Right kidney (tissue), 1 donor: ENCODE data around the gene ZP1.
"Not testable (repeated sequence)": the region's sequence is repeated elsewhere in the genome, so short reads cannot be mapped to it uniquely, and the experiment has no call there.

Experiments
- DNase-seq: peaks from one replicate; pipeline ENCODE4 v3.0.0-alpha.2; 2016

Gene ZP1

DNA sequence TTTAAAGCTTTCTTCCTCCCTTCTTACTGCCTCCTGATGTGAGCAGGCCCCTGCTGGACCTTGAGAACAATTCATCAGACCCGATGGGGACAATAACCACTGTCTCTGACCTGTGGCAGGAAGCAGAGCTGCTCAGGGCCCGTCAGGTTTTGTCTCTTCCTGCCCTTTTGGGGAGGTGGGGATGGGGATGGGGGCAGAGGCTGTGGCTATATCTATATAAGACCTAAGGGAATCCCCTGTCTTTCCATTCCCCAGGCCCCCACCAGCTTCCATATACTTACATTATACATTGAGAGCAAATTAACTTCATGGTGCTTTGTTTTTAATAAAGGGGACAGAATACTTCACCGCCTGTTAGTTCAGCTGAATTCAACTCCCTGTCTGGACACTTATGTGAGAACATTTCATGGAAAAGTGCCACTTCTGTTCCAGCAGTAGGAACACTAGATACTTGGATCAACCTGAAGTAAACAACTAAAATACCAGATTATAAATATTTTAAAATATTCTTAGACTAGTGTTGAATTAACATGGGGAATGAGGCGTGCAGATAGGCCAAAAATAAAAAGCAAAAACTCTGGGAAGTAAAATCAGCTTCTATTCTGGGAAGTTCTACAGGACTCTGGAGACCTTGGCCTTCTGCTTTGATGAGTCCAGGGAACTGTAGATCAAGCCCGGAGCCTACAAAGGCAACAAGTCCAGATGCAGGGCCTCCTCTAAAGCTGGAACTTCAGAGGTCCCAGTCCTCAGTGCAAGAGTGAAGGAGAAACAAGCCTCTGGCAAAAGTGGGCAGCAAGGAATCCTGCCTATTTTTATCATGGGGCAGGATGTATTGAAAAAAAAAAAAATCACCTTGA lies 11.1 kb downstream of the ZP1 start:
- DNase-seq: no peak

GRCh38 chr11:60879104-60879503 lies 11.8 kb downstream of the ZP1 start:
- DNase-seq: no peak

DNA sequence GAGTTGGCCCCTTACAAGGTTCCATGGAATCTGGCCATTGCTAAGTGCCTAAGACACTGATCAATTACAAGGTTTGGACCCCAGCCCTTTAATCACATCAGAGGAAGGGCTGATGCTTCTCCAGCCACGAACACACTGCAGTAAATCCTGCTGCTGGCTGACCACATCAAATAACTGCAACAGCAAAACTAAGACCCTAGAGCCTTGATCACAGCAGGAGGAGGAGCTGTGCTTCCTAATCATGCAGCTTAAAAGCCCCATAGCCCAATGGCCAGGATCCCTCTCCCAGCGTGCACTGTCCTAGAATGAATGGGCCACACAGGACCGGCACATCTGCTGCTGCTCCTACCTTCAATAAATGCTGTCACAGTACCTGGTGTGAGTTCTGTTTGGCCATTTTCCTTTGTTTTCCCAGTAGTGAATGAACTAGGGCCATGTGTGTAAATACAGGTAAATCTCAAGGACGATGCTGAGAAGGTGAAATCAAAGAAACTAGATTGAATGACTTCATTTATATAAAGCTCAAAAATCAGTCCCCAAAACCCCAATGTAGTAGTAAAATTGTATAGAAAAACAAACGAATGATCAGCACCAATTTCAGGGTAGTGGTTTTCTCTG lies 12.7 kb downstream of the ZP1 start:
- no peak for DNase-seq

DNA sequence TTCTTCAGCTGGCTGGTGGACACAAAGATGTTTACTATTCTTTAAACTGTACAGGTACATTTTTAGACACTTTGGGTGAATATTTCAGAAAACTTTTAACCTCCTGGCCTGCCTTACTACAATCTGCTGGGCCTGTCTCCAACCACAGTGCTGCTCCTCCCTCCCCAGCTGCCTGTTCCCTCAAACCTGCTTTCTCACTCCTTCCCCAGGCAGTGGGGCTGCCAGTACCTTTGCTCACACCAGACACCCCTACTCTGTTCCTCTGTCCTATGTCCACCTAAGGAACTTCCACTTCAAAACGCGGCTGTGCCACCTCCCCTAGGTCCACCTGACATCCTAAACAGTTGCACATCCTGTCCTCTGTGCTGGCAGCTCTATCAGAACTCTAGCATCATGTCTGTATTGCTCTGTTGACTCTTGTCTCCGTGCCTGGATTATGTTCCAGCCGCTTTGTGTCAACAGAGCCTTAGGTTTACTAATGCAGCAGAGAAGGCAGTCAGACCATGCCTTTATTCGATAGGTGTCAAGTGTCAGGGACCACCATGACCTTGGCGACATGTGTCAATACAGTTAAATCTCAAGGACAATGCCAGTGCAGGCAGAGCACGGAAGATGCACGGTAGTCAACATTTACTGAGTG lies 13.4 kb downstream of the ZP1 start:
- no peak for DNase-seq

DNA sequence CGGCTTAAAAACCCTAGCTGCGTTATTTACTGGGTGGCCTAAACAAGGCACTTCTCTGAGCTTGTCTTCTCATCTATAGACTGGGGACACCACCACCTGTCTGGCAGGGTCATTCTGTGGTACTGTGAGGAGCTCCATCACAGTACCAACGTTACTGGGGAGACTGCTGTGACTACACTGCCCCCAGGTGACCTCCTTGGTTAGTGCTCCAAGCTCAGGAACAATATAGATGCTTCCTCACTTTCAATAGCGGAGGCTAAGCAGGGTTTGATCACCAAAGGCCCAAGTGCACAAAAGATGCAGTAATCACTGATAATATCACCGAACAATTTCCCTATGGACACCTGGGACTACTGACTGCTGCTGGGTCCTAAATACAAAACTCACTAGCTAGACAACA lies 20.2 kb downstream of the ZP1 start:
- DNase-seq: no peak

- DNase-seq: no peak
Observed at GRCh38 chr11:60889869-60890311, 22.5 kb downstream of the ZP1 start.

DNA sequence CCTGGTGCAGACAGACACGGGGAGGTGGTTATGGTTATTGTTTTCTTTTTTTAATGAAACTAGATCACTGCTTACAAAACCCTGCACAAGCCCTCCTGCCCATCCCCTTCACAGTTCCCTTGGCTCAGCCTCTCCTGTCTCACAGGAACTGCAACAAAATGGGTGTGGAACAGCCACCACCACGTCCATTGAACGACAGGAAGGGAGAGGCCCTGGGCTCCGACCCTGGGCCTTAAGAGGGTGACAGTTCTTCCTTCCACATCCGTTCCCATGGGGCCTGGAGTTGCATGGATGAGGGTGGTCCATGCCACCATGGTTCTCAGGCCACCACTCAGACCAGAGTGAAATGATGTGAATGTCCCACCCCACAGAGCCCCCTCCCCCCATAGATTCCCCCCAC lies 23.4 kb downstream of the ZP1 start:
- no peak for DNase-seq

- no peak for DNase-seq
Observed at GRCh38 chr11:60891103-60891741, 23.9 kb downstream of the ZP1 start.

DNA sequence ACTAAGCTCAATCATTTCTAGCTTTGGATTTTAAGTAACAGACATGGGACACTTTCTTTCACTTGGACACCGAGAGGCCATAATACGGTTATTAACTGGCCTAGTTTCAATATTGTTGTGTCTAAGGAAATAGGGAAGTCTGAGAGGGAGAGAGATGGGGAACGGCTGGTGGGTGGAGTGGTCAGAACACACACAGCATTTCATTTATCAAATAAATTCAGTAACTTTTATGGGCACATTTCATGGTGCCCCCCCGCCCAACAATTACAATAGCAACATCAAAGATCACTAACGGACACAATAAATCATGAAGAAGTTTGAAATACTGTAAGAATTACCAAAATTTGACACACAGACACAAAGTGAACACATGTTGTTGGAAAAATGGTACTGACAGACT lies 28.3 kb downstream of the ZP1 start:
- DNase-seq: no peak

- DNase-seq: no peak
Observed at GRCh38 chr11:60897496-60897895, 30.2 kb downstream of the ZP1 start.

DNA sequence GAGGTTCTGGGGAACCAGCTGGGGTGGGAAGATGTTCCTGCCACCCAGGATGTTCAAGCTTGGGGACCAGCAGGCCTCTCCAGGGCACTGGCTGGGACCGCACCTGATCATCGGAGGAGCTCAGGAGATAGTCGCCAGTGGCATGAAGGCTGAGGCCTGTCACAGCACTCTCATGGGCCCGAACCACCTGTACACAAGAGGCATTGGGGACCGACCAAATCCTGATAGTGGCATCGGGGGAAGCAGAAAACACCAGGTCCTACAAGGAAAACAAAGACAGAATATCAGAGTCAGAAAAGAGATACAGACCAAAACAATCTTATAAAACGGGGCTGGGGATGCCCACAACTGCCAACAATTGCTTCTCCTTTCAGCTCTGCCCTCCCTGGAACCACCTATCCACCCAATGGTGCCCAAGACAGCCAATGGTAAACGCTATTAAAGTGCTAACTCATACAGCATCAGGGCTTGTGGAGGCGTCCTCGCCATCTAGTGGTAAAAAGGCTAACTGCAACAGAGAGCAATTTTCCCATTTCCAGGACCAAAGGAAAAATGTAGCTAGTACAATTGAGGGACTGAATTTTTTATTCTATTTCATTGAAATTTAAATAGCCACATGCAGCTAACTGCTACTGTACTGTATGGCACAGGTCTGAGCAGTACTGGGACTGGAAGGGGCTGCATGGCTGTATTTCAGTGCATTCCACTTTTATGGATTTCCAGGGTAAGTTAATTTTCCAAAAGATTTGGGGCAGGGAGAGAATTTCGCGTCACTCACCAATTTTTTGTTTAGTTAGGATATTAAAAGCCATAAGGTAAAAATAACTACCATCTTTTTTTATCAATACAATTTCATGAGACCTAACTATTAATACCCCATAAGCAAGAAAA lies 31.9 kb downstream of the ZP1 start:
- peak; percentile 34 for DNase-seq

- no peak for DNase-seq
Observed at GRCh38 chr11:60899977-60900376, 32.6 kb downstream of the ZP1 start.

GRCh38 chr11:60900673-60901404 lies 33.5 kb downstream of the ZP1 start:
- no peak for DNase-seq

DNA sequence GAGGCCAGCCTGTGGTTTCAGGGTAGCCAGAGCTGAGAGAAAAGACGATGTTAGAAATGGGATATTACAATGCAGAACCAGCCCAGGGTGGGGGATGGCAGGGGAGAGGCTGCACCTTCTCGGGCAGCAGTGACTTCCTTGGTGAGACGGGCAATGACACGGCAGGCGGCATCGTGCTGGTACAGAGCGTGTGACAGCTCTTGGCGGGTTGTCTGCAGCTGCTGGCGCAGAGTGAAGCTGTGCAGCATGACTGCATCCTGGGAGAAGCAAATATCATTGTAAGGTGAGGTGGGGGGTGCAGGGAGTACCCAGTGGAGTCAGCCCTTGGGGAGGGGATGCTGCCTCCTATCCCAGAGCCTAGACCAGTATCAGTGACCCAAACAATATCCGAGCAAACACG lies 35.3 kb downstream of the ZP1 start:
- DNase-seq: no peak

GRCh38 chr11:60905047-60905446 lies 37.7 kb downstream of the ZP1 start:
- DNase-seq: no peak

- no peak for DNase-seq
Observed at GRCh38 chr11:60905551-60906113, 38.3 kb downstream of the ZP1 start.

- DNase-seq: peak; percentile 92
Observed at GRCh38 chr11:60906132-60906972, 39.0 kb downstream of the ZP1 start, which contains the start of gene PRPF19. Gene PRPF19, minus strand, starts transcription at chr11:60906585. Its CDS starts 203 bp downstream, at chr11:60906382.

GRCh38 chr11:60908803-60909202 lies 41.5 kb downstream of the ZP1 start:
- DNase-seq: no peak

DNA sequence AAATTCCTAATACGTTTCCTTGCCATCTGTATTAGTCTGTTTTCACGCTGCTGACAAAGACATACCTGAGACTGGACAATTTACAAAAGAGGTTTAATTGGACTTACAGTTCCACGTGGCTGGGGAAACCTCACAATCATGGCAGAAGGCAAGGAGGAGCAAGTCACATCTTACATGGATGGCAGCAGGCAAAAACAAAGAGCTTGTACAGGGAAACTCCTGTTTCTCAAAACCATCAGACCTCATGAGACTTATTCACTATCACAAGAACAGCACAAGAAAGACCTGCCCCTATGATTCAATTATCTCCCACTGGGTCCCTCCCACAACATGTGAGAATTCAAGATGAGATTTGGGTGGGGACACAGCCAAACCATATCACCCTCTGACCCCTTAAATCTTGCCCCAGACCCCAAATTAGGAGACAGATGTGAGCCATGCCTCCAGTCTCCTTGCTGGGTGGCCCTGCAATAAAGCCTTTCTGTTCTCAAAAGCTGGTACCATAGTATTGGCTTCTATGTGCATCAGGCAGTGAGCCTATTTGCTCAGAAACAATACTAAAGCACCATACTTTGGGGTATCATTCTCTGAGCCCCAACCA lies 42.4 kb downstream of the ZP1 start:
- not testable (repeated sequence) for DNase-seq
